A549 treated with CpdA at 1 μM for 4 hours (cell line): ENCODE results near the gene DMRTB1. TPM values are rescaled to one million over a fixed set of nuclear protein-coding genes. Genes with fewer than 3 reads are reported as not detected.

Experiments used
- total RNA-seq: library from RNA; stranded (reverse); fragments of 200-300 nt; extraction: Qiagen RNA extraction; gene quantifications from 5 replicates; pipeline ENCODE4 v1.2.3, GENCODE V29; 2022; ENCODE audit warnings: low read depth

The DMRTB1 gene
- total RNA-seq = not detected in 5 replicates

GRCh38 chr1:53459321-53460175, at the start of gene DMRTB1:
Gene DMRTB1 (plus strand): TSS chr1:53459399. CDS start chr1:53459454, 55 bp downstream.

Other genes with a start within 250 kb of the DMRTB1 start
- 26.2 to 32.3 TPM (median 29.8 TPM) in 5 replicates for gene CZIB, start 238.8 kb upstream of the DMRTB1 start, total RNA-seq
- gene MAGOH, start 220.9 kb upstream of the DMRTB1 start, total RNA-seq = 64.2 to 92.5 TPM (median 70.2 TPM) in 5 replicates
- gene LRP8, start 131.3 kb upstream of the DMRTB1 start, total RNA-seq = 37.8 to 49.7 TPM (median 46.0 TPM) in 5 replicates